PC-9 (cell line): ENCODE data around the gene GIMAP7.

ENCODE experiments used
- EZH2 ChIP-seq: fragments of 200-600 bp; sonication (generic); IDR thresholded peaks from 2 replicates; pipeline ENCODE4 v1.8.0; 2017; ENCODE audit warnings: antibody characterized with exemption, low read depth
- TF ChIP-seq, protein P1 (sequence below): fragments of 200-600 bp; sonication (generic); conservative IDR thresholded peaks from 2 replicates; pipeline ENCODE4 v1.6.1; 2017; ENCODE audit warnings: mixed run types, antibody characterized with exemption, mild to moderate bottlenecking, moderate library complexity

DNA sequence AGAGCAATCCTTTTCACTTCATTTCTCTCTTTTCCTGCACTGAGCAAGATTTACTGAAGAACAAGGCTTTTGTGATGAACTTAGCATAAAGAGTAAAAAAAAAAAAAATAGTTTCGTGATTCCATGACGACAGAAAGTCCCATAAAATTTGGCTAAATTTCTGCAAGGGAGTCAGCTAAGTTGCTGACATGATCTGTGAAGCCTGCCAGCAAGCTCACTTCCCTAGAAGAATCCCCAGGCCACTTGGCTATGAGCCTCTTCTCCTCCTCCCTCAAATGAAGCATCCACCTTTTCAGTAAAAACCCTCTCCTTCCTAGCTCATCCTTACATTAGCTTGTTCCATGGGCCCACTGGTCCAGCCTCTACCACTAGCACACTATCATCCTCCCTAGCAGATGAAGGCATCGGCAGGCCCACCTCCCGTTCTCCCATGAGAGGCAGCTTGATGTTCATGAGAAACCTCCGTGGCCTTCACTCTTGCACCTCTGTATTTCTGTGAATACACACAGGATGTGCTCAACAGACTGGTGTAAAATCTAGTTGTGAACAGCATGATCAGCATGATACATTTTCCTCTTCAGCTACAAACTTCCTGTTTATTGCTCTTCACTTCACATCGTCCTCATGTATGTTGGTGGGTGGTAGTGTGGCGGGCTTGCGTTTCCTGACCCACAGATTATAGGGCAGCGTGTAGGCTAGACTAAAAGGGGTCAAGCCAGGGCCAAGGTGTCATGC, 33.3 kb upstream of the GIMAP7 start:
- TF ChIP-seq, protein P1, sequence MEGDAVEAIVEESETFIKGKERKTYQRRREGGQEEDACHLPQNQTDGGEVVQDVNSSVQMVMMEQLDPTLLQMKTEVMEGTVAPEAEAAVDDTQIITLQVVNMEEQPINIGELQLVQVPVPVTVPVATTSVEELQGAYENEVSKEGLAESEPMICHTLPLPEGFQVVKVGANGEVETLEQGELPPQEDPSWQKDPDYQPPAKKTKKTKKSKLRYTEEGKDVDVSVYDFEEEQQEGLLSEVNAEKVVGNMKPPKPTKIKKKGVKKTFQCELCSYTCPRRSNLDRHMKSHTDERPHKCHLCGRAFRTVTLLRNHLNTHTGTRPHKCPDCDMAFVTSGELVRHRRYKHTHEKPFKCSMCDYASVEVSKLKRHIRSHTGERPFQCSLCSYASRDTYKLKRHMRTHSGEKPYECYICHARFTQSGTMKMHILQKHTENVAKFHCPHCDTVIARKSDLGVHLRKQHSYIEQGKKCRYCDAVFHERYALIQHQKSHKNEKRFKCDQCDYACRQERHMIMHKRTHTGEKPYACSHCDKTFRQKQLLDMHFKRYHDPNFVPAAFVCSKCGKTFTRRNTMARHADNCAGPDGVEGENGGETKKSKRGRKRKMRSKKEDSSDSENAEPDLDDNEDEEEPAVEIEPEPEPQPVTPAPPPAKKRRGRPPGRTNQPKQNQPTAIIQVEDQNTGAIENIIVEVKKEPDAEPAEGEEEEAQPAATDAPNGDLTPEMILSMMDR, result no peak
- no peak for TF ChIP-seq EZH2
